HepG2 (cell line): ENCODE data around the gene NEMF. TPM values are rescaled to one million over a fixed set of nuclear protein-coding genes. Genes with fewer than 3 reads are reported as not detected.

Source experiments
- AGO2 ChIP-seq: fragments of 200-400 bp; formaldehyde crosslinking; optimal IDR thresholded peaks from 2 replicates; pipeline ENCODE3; 2017; ENCODE audit warnings: mild to moderate bottlenecking, low read depth, low read length, moderate library complexity
- BCLAF1 ChIP-seq: fragments of 450-650 bp; IDR thresholded peaks from 2 replicates; pipeline ENCODE4 v1.6.1; 2017; ENCODE audit warnings: mild to moderate bottlenecking
- CCDC6 ChIP-seq: sonication (generic); formaldehyde crosslinking; IDR thresholded peaks from 2 replicates; pipeline ENCODE4 v1.8.1; 2022; ENCODE audit warnings: mild to moderate bottlenecking, missing genetic modification reagents, moderate library complexity
- DNMT3B ChIP-seq: conservative IDR thresholded peaks from 2 replicates; pipeline ENCODE4 v1.6.1; 2016; ENCODE audit warnings: missing biosample characterization, control low read depth
- ELK4 ChIP-seq: sonication (generic); formaldehyde crosslinking; IDR thresholded peaks from 2 replicates; pipeline ENCODE4 v1.9.0; 2021; ENCODE audit warnings: missing genetic modification reagents, borderline replicate concordance
- GTF2F1 ChIP-seq: fragments of 150-350 bp; IDR thresholded peaks from 2 replicates; pipeline ENCODE4 v1.6.1; 2014; ENCODE audit warnings: low read length
- KDM5B ChIP-seq: sonication (generic); formaldehyde crosslinking; IDR thresholded peaks from 2 replicates; pipeline ENCODE4 v1.4.0; 2020; ENCODE audit warnings: missing genetic modification reagents, mild to moderate bottlenecking, borderline replicate concordance
- KLF15 ChIP-seq: sonication (generic); formaldehyde crosslinking; IDR thresholded peaks from 2 replicates; pipeline ENCODE4 v1.8.1; 2023; ENCODE audit warnings: borderline replicate concordance, mild to moderate bottlenecking, inconsistent platforms, missing genetic modification reagents, mixed read lengths
- MTA1 ChIP-seq: sonication (generic); formaldehyde crosslinking; IDR thresholded peaks from 2 replicates; pipeline ENCODE4 v1.4.0; 2020; ENCODE audit warnings: missing genetic modification reagents, mild to moderate bottlenecking, borderline replicate concordance
- MYNN ChIP-seq: sonication (generic); formaldehyde crosslinking; IDR thresholded peaks from 2 replicates; pipeline ENCODE4 v1.4.0; 2020; ENCODE audit warnings: mild to moderate bottlenecking, low read depth, missing genetic modification reagents
- NFE2 ChIP-seq: sonication (generic); formaldehyde crosslinking; IDR thresholded peaks from 2 replicates; pipeline ENCODE4 v1.4.0; 2020; ENCODE audit warnings: missing genetic modification reagents
- NR2F6 ChIP-seq, 2 experiments: IDR thresholded peaks; 2 replicates each; pipeline ENCODE4 v1.6.1; 2016; ENCODE audit warnings: antibody characterized with exemption in 1 of 2, mild to moderate bottlenecking in 1 of 2
- POLR2G ChIP-seq: fragments of 200-400 bp; formaldehyde crosslinking; IDR thresholded peaks from 2 replicates; pipeline ENCODE4 v1.6.1; 2018; ENCODE audit warnings: mild to moderate bottlenecking, low read depth, low read length, moderate library complexity
- RARG ChIP-seq: sonication (generic); formaldehyde crosslinking; IDR thresholded peaks from 2 replicates; pipeline ENCODE4 v1.4.0; 2020; ENCODE audit warnings: low read depth, mild to moderate bottlenecking, missing genetic modification reagents
- TIGD3 ChIP-seq: sonication (generic); formaldehyde crosslinking; IDR thresholded peaks from 2 replicates; pipeline ENCODE4 v1.5.1; 2020; ENCODE audit warnings: mild to moderate bottlenecking, missing genetic modification reagents, borderline replicate concordance
- ZFP62 ChIP-seq: sonication (generic); formaldehyde crosslinking; IDR thresholded peaks from 2 replicates; pipeline ENCODE4 v1.4.0; 2020; ENCODE audit warnings: missing genetic modification reagents
- ZNF331 ChIP-seq: sonication (generic); formaldehyde crosslinking; IDR thresholded peaks from 2 replicates; pipeline ENCODE4 v1.4.0; 2020; ENCODE audit warnings: missing genetic modification reagents
- ZNF343 ChIP-seq: sonication (generic); formaldehyde crosslinking; IDR thresholded peaks from 2 replicates; pipeline ENCODE4 v1.4.0; 2020; ENCODE audit warnings: mild to moderate bottlenecking, missing genetic modification reagents
- ZNF350 ChIP-seq: sonication (generic); formaldehyde crosslinking; IDR thresholded peaks from 2 replicates; pipeline ENCODE4 v1.4.0; 2020; ENCODE audit warnings: mild to moderate bottlenecking, low read depth, missing genetic modification reagents, borderline replicate concordance
- ZNF431 ChIP-seq: sonication (generic); formaldehyde crosslinking; IDR thresholded peaks from 2 replicates; pipeline ENCODE4 v1.9.0; 2022; ENCODE audit warnings: missing genetic modification reagents, low read depth, mild to moderate bottlenecking, borderline replicate concordance
- ZNF562 ChIP-seq: sonication (generic); formaldehyde crosslinking; IDR thresholded peaks from 2 replicates; pipeline ENCODE4 v1.8.0; 2022; ENCODE audit warnings: missing genetic modification reagents, borderline replicate concordance
- ZNF576 ChIP-seq: sonication (generic); formaldehyde crosslinking; IDR thresholded peaks from 2 replicates; pipeline ENCODE4 v1.4.0; 2020; ENCODE audit warnings: mild to moderate bottlenecking, missing genetic modification reagents
- ZNF773 ChIP-seq: sonication (generic); formaldehyde crosslinking; IDR thresholded peaks from 2 replicates; pipeline ENCODE4 v1.4.0; 2020; ENCODE audit warnings: missing genetic modification reagents, borderline replicate concordance
- ZNF781 ChIP-seq: sonication (generic); formaldehyde crosslinking; IDR thresholded peaks from 2 replicates; pipeline ENCODE4 v1.5.1; 2020; ENCODE audit warnings: borderline replicate concordance, mild to moderate bottlenecking, missing genetic modification reagents; ENCODE audit errors: not compliant biosample characterization
- polyA plus RNA-seq, 8 experiments: library from polyadenylated mRNA; depleted of rRNA in 3 of 8; stranded (reverse) in 7 of 8; unstranded in 1 of 8; fragments of >200 nt; fragmentation: Illumina TruSeq in 4 of 8; extraction: Trizol in 4 of 8; gene quantifications; 2 replicates each; pipeline versions ENCODE4 v1.2.1 to v1.2.3, GENCODE V29; 2011 to 2016; ENCODE audit warnings: low read depth in 4 of 8, missing spikeins in 1 of 8, mixed read lengths in 1 of 8; ENCODE audit not compliant: insufficient read depth in 1 of 8
- total RNA-seq, 5 experiments: library from RNA; depleted of rRNA; stranded (reverse); fragments of >200 nt; fragmentation: Illumina TruSeq; extraction: Trizol; gene quantifications; 2 replicates each; pipeline ENCODE4 v1.2.3, GENCODE V29; 2016; ENCODE audit warnings: low read depth in 1 of 5

NEMF gene
- total and polyA plus RNA-seq, 2 of the 13 experiments (the other 11 are each of a cell fraction or from before 2014, with no cell fraction given): 21.3 to 57.9 TPM

- no peak for TF ChIP-seq ELK4
- no peak for TF ChIP-seq GTF2F1
- 0 out of 2 replicates have a peak, but pooled peaks have one; percentile 56 for TF ChIP-seq ZNF431 (CRISPR knock-in tag)
- peak; percentile 42; the same call in 1 of the 2 replicates for TF ChIP-seq CCDC6 (CRISPR knock-in tag)
- TF ChIP-seq ZNF343: no peak; the same call in 1 of the 2 replicates
- no peak for TF ChIP-seq MYNN (CRISPR knock-in tag)
- no peak for TF ChIP-seq ZNF773 (CRISPR knock-in tag)
- TF ChIP-seq ZNF576 (CRISPR knock-in tag): no peak
- TF ChIP-seq ZFP62 (CRISPR knock-in tag): no peak
- no peak for TF ChIP-seq RARG (CRISPR knock-in tag)
- TF ChIP-seq ZNF350 (CRISPR knock-in tag): peak; percentile 45; the same call in 1 of the 2 replicates
- no peak for TF ChIP-seq NFE2 (CRISPR knock-in tag)
- 0 out of 2 replicates have a peak, but pooled peaks have one; percentile 5 for TF ChIP-seq DNMT3B (CRISPR knock-in tag)
- TF ChIP-seq BCLAF1: no peak
- TF ChIP-seq ZNF331 (CRISPR knock-in tag): no peak; the same call in 1 of the 2 replicates
- TF ChIP-seq TIGD3 (CRISPR knock-in tag): no peak
- peak; percentile 82 for TF ChIP-seq POLR2G
- no peak for TF ChIP-seq NR2F6 (IDR thresholded peaks at IDR 0.05)
- TF ChIP-seq NR2F6 (CRISPR knock-in tag; IDR thresholded peaks at IDR 0.05): peak; percentile 20; the same call in 1 of the 2 replicates
- TF ChIP-seq ZNF781 (CRISPR knock-in tag): peak; percentile 26
- peak; percentile 23; the same call in 1 of the 2 replicates for TF ChIP-seq KDM5B (CRISPR knock-in tag)
- no peak; the same call in 1 of the 2 replicates for TF ChIP-seq KLF15 (CRISPR knock-in tag)
- TF ChIP-seq MTA1 (CRISPR knock-in tag): no peak
- no peak for TF ChIP-seq ZNF562 (CRISPR knock-in tag)
- TF ChIP-seq AGO2: no peak
Measured at GRCh38 chr14:49767571-49768300, 84.9 kb downstream of the NEMF start, which contains the start of gene KLHDC2 (continued).
